Measurements from ENCODE around the gene ZNF438. TPM values are rescaled to one million over a fixed set of nuclear protein-coding genes. Genes with fewer than 3 reads are reported as not detected.
A peak's percentile ranks its signal among the peaks of the same experiment; 100 is the strongest.
"Not testable (repeated sequence)": the region's sequence is repeated elsewhere in the genome, so short reads cannot be mapped to it uniquely, and the experiment has no call there.

ZNF438 gene
- total RNA-seq, 1 donor: 8.0 TPM

DNA sequence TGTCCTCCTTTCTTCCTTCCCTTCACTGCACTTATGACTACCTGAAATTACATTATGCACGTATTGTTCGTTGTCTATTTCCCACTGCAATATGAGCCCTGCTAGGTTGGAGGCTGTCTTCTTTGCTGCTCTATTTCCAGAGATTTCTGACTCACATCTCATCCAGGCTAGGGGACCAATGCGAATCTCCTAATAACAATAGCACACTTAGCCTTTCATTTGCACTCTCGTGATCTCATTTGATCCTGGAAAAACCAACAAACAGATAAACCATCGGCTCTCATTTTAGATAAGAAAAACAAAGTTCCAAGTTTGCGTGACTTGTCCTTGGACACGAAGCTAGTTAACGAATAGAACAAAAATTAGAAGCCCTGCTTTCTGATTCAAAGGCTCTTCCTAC, 1.4 kb downstream of the ZNF438 start:
- no peak overlapping the region for H3K4me3 ChIP-seq (ENCODE audit: low read depth, low read length)
- DNase-seq (ENCODE audit: low read depth): peak; percentile 59

DNA sequence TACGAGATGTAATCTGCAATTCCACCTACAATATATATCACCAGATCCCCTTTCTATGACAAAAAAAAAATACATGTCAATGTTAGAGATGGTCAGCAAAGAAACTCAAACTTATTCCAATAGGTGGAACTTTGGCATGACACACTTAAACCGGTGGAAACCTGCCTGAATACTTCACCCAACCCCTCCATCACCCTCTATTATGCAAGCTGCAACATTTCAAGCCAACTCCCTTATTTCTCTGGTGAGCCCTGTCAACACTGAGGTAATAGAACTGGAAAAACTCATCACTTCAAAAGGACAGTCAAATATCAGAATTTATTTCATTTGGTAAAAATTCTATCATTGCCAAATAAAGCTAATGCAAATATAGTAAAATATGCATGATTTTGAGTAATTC, 3.6 kb downstream of the ZNF438 start:
- DNase-seq (ENCODE audit: low read depth): peak; percentile 64
- TF ChIP-seq, protein P1, sequence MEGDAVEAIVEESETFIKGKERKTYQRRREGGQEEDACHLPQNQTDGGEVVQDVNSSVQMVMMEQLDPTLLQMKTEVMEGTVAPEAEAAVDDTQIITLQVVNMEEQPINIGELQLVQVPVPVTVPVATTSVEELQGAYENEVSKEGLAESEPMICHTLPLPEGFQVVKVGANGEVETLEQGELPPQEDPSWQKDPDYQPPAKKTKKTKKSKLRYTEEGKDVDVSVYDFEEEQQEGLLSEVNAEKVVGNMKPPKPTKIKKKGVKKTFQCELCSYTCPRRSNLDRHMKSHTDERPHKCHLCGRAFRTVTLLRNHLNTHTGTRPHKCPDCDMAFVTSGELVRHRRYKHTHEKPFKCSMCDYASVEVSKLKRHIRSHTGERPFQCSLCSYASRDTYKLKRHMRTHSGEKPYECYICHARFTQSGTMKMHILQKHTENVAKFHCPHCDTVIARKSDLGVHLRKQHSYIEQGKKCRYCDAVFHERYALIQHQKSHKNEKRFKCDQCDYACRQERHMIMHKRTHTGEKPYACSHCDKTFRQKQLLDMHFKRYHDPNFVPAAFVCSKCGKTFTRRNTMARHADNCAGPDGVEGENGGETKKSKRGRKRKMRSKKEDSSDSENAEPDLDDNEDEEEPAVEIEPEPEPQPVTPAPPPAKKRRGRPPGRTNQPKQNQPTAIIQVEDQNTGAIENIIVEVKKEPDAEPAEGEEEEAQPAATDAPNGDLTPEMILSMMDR (IDR thresholded peaks at IDR 0.05; ENCODE audit: insufficient read depth, low read length): no peak

More for the DNA sequence above, 1.4 kb downstream of the ZNF438 start:
- TF ChIP-seq, protein P1 (IDR thresholded peaks at IDR 0.05; ENCODE audit: insufficient read depth, low read length): no peak

DNA sequence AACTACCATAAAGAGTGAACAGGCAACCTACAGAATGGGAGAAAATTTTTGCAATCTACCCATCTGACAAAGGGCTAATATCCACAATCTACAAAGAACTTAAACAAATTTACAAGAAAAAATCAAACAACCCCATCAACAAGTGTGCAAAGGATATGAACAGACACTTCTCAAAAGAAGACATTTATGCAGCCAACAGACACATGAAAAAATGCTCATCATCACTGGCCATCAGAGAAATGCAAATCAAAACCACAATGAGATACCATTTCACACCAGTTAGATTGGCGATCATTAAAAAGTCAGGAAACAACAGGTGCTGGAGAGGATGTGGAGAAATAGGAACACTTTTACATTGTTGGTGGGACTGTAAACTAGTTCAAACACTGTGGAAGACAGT, 5.4 kb downstream of the ZNF438 start:
- not testable (repeated sequence) for DNase-seq (ENCODE audit: low read depth); H3K4me3 ChIP-seq (ENCODE audit: low read depth, low read length)

More for the DNA sequence above, 3.6 kb downstream of the ZNF438 start:
- no peak overlapping the region for H3K4me3 ChIP-seq (ENCODE audit: low read depth, low read length)

DNA sequence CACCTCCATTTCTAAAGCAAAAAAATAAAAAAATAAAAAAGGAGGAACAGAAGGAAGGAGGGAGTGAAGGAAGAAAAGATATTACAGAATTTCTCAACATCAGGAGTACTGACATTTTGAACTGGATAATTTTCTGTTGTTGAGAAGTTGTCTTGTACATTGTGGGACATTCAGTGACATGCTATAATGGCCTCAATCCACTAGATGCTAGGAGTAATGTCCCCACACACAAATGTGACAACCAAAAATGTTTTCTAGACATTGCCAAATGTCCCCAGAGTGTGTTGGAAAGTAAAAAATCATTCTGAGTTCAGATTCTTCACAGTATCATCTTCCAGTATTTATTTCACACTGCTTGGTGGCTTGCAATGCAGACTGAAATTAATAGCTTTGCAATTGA, 6.5 kb downstream of the ZNF438 start:
- DNase-seq (ENCODE audit: low read depth): no peak
- TF ChIP-seq, protein P1 (IDR thresholded peaks at IDR 0.05; ENCODE audit: insufficient read depth, low read length): no peak

DNA sequence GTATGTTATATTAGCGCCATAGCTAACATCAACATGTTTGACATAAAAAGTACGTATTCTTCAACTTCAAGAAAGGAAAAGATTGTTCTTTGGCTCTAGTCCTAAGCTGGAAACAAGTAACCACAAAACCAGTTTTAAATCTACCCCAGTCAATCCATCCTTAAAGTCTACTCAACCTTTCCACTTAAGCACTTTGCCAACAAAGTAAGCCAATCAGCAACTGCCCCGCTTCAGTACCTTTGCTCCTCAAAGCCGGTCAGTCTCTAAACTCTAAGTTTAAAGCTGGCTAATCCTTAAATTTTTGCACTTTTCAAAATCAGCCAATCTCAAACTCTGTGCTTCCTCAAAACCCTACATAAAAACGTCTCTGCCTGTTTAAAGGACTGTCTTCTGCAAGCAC, 8.1 kb downstream of the ZNF438 start:
- TF ChIP-seq, protein P1 (IDR thresholded peaks at IDR 0.05; ENCODE audit: insufficient read depth, low read length): no peak
- no peak overlapping the region for H3K4me3 ChIP-seq (ENCODE audit: low read depth, low read length)
- no peak for DNase-seq (ENCODE audit: low read depth)

More for the DNA sequence above, 6.5 kb downstream of the ZNF438 start:
- H3K4me3 ChIP-seq (ENCODE audit: low read depth, low read length): no peak overlapping the region

DNA sequence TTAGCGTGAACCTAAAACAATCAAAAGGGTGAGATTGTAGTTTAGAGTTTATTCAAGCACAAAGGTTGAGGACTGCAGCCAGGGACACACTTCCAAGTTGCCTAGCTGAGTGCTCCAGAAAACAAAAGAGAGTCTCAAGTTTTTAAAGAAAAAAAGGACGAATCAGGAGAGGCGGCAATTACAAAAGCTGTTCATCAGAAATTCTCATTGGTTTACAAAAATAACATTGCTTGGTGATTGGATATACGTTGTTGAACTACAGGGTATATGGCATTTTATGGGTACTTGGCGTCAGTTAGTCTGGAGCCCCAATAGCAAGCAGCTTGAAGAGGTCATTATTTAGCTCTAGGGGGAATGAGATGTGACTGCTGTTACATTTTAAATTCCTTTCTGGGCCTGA, 11.5 kb downstream of the ZNF438 start:
- DNase-seq (ENCODE audit: low read depth): no peak
- TF ChIP-seq, protein P1 (IDR thresholded peaks at IDR 0.05; ENCODE audit: insufficient read depth, low read length): no peak
- no peak overlapping the region for H3K4me3 ChIP-seq (ENCODE audit: low read depth, low read length)

DNA sequence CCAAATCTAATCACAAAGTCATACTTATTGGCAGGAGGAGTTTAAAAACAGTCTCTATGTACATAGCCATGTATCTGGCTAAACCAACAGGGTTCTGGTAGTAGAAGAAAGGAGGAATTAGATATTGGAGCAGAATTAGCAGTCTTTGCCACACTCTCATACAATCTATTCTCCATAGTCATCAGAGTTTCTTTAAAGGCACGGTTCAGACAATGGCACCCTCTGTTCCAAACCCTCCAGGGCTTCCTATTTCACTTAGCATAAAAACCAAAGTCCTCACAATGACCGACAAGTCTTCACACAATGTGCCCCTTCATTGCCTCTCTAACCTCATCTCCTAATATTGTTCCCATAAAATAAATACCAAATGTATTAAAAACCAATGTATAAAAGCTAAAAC, 12.7 kb downstream of the ZNF438 start:
- TF ChIP-seq, protein P1 (IDR thresholded peaks at IDR 0.05; ENCODE audit: insufficient read depth, low read length): no peak
- DNase-seq (ENCODE audit: low read depth): no peak
- no peak overlapping the region for H3K4me3 ChIP-seq (ENCODE audit: low read depth, low read length)
